ENCODE data around the gene AKT1S1. TPM values are rescaled to one million over a fixed set of nuclear protein-coding genes. Genes with fewer than 3 reads are reported as not detected.
"Not testable (repeated sequence)": the region's sequence is repeated elsewhere in the genome, so short reads cannot be mapped to it uniquely, and the experiment has no call there.

AKT1S1 gene
- total RNA-seq, 2 experiments from 2014 or later, result 17.5 to 19.5 TPM

DNA sequence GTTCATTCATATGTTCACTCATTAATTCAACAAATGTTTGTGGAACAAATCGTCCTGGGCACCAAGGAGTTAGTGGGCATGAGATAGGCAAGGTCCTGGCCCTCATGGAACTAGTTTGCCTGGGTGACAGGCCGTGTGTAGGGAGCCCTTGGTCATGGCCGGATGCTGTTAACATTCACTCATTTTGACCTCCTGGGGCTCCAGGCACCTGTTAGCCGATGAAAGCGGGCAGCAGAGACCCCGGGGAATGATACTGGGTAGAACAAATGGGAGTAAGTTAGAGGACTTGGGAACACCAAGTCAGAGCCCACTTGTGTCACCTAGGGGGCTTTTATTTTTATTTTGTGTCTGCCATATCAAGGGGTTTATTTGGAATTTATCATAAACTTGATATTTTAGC is 52.5 kb downstream of the AKT1S1 start:
- Mint-ChIP-seq H3K9me3 (no peaks in the 10 kb centered on the region), H3K4me3 (no peak overlapping the region), H3K36me3 (ENCODE audit: low read depth) (peaks cover 6% of the 10 kb centered on the region), H3K27me3 (no peaks in the 10 kb centered on the region), H3K27ac (no peak overlapping the region), H3K4me1 (ENCODE audit: low read depth) (peaks cover 6% of the 10 kb centered on the region)
- intact Hi-C loops (cut with micrococcal nuclease), result no loop called here
- ChIA-PET CTCF (interaction anchor here (1.4 kb wide), 1 partner anchor 11 kb away, joined by 3 read pairs; the partner anchor contains the start of gene FUZ), POLR2A (no interaction called here)
- TF ChIP-seq, protein P1, sequence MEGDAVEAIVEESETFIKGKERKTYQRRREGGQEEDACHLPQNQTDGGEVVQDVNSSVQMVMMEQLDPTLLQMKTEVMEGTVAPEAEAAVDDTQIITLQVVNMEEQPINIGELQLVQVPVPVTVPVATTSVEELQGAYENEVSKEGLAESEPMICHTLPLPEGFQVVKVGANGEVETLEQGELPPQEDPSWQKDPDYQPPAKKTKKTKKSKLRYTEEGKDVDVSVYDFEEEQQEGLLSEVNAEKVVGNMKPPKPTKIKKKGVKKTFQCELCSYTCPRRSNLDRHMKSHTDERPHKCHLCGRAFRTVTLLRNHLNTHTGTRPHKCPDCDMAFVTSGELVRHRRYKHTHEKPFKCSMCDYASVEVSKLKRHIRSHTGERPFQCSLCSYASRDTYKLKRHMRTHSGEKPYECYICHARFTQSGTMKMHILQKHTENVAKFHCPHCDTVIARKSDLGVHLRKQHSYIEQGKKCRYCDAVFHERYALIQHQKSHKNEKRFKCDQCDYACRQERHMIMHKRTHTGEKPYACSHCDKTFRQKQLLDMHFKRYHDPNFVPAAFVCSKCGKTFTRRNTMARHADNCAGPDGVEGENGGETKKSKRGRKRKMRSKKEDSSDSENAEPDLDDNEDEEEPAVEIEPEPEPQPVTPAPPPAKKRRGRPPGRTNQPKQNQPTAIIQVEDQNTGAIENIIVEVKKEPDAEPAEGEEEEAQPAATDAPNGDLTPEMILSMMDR (IDR thresholded peaks at IDR 0.05), result no peak
- DNase-seq (no peak), ATAC-seq (no peak)

DNA sequence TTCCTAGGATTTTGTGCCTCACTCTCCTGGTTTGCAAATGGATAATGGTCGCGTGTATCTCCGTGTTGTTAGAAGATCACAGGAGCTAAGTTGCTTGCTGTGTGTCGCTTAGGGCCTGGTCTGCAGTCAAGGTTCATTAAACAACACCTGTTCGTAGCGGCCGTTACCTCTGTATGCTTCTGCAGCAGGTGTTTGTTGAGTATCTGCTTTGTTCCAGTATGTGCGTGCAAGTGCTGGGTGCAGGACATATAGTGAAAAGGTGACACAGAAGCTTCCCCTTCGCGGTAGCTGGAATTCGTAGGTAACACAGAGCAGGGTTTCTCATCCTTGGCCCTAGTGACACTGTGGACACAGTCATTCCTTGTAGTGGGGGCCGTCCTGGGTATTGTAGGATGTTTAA is 53.7 kb downstream of the AKT1S1 start:
- intact Hi-C loops (cut with micrococcal nuclease), result no loop called here
- no peak for ATAC-seq
- Mint-ChIP-seq H3K4me3 (no peak overlapping the region), H3K4me1 (ENCODE audit: low read depth) (peaks cover 11% of the 10 kb centered on the region), H3K27me3 (no peaks in the 10 kb centered on the region), H3K9me3 (no peaks in the 10 kb centered on the region), H3K27ac (no peak overlapping the region), H3K36me3 (ENCODE audit: low read depth) (peaks cover 6% of the 10 kb centered on the region)
- CTCF ChIA-PET, result no interaction called here
- DNase-seq, result no peak
- TF ChIP-seq, protein P1 (IDR thresholded peaks at IDR 0.05), result no peak
- POLR2A ChIA-PET, result interaction anchor here (0.8 kb wide), 1 partner anchor 10 kb away, joined by 4 read pairs; the partner anchor contains the start of gene FUZ

GRCh38 chr19:49820125-49820524 is 57.0 kb downstream of the AKT1S1 start:
- DNase-seq (no peak), ATAC-seq (no peak)
- intact Hi-C loops (cut with micrococcal nuclease), result no loop called here
- Mint-ChIP-seq H3K4me3 (no peak overlapping the region), H3K4me1 (ENCODE audit: low read depth) (peaks cover 16% of the 10 kb centered on the region), H3K27ac (no peak overlapping the region), H3K36me3 (ENCODE audit: low read depth) (peaks cover 6% of the 10 kb centered on the region), H3K9me3 (no peaks in the 10 kb centered on the region), H3K27me3 (no peaks in the 10 kb centered on the region)
- POLR2A ChIA-PET, result interaction anchor here (0.8 to 1.0 kb wide), 2 partner anchors 30 to 34 kb away, joined by 3 read pairs; no protein-coding TSS in a partner anchor
- CTCF ChIA-PET, result interaction anchor here (1.4 kb wide), 1 partner anchor 102 kb away, joined by 3 read pairs; no protein-coding TSS in a partner anchor
- TF ChIP-seq, protein P1 (IDR thresholded peaks at IDR 0.05), result no peak

- ChIA-PET POLR2A (interaction anchor here (0.6 to 1.8 kb wide), 6 partner anchors 11 to 56 kb away, joined by 3 to 6 read pairs (median 3); no protein-coding TSS in a partner anchor), CTCF (interaction anchor here (1.4 kb wide), 1 partner anchor 102 kb away, joined by 3 read pairs; no protein-coding TSS in a partner anchor)
- H3K9me3 Mint-ChIP-seq; DNase-seq; H3K36me3 Mint-ChIP-seq (ENCODE audit: low read depth); H3K27me3 Mint-ChIP-seq; ATAC-seq; intact Hi-C loops (cut with micrococcal nuclease): not testable (repeated sequence)
- Mint-ChIP-seq H3K4me1 (ENCODE audit: low read depth) (peaks cover 17% of the 10 kb centered on the region), H3K4me3 (peak overlapping the region; percentile 90), H3K27ac (peak overlapping the region; percentile 73)
Measured at GRCh38 chr19:49819452-49820115, 57.6 kb downstream of the AKT1S1 start.

Small RNAs within 50 kb of the gene (microRNA-seq; reads per million reads assigned to microRNA genes)
- gene MIR4749 (ENCODE audit: borderline microRNAs expressed, borderline replicate concordance), result 1.5 reads per million
- gene MIR4750 (ENCODE audit: borderline microRNAs expressed, borderline replicate concordance), result not detected
- not detected for gene MIR6800 (ENCODE audit: borderline microRNAs expressed, borderline replicate concordance)

Other genes starting within 250 kb of the AKT1S1 start
- gene RRAS, start 237.2 kb downstream of the AKT1S1 start, total RNA-seq, result 1 to 10 TPM; 6.3 to 7.1 TPM
- 10 to 100 TPM; 54.5 to 57.2 TPM for gene SCAF1, start 235.1 kb downstream of the AKT1S1 start, total RNA-seq
- gene IRF3, start 211.5 kb downstream of the AKT1S1 start, total RNA-seq, result 100 to 1,000 TPM in 1 of 2 experiments, 10 to 100 TPM in 1; 90.8 to 108 TPM
- gene BCL2L12, start 211.4 kb downstream of the AKT1S1 start, total RNA-seq, result 10 to 100 TPM; 63.4 to 64.6 TPM
- 100 to 1,000 TPM; 419 to 437 TPM for gene PRMT1, start 200.1 kb downstream of the AKT1S1 start, total RNA-seq
- 1 to 10 TPM; 5.2 to 6.2 TPM for gene ADM5, start 187.8 kb downstream of the AKT1S1 start, total RNA-seq
- 1 to 10 TPM in 1 of 2 experiments, under 1 TPM in 1; 0.69 to 1.0 TPM for gene CPT1C, start 186.2 kb downstream of the AKT1S1 start, total RNA-seq
- gene TSKS, start 114.0 kb downstream of the AKT1S1 start, total RNA-seq, result under 1 TPM; 0.50 to 0.81 TPM
- gene AP2A1, start 110.4 kb downstream of the AKT1S1 start, total RNA-seq, result 10 to 100 TPM; 83.4 to 84.5 TPM
- 10 to 100 TPM; 23.5 to 24.1 TPM for gene FUZ, start 64.1 kb downstream of the AKT1S1 start, total RNA-seq
- gene MED25, start 59.1 kb downstream of the AKT1S1 start, total RNA-seq, result 10 to 100 TPM; 35.7 to 38.7 TPM
- 10 to 100 TPM; 87.4 to 88.5 TPM for gene PTOV1, start 26.2 kb downstream of the AKT1S1 start, total RNA-seq
- 10 to 100 TPM; 58.8 to 65.9 TPM for gene PNKP, start 9.8 kb downstream of the AKT1S1 start, total RNA-seq
- gene TBC1D17, start 347 bp upstream of the AKT1S1 start, total RNA-seq, result 10 to 100 TPM; 26.6 to 26.8 TPM
- gene IL4I1, start 19.5 kb upstream of the AKT1S1 start, total RNA-seq, result 10 to 100 TPM; 16.1 to 16.2 TPM
- 10 to 100 TPM; 11.8 TPM for gene ATF5, start 51.9 kb upstream of the AKT1S1 start, total RNA-seq
- 100 to 1,000 TPM; 113 to 119 TPM for gene NUP62, start 52.1 kb upstream of the AKT1S1 start, total RNA-seq
- gene SIGLEC11, start 83.8 kb upstream of the AKT1S1 start, total RNA-seq, result not detected
- 10 to 100 TPM; 37.4 to 38.0 TPM for gene VRK3, start 148.0 kb upstream of the AKT1S1 start, total RNA-seq
- 1 to 10 TPM; 8.9 to 9.2 TPM for gene ZNF473, start 148.7 kb upstream of the AKT1S1 start, total RNA-seq